ENCODE results near the gene DOK5. TPM values are rescaled to one million over a fixed set of nuclear protein-coding genes. Genes with fewer than 3 reads are reported as not detected.

Gene DOK5
- total RNA-seq, 2 experiments from 2014 or later = not detected

GRCh38 chr20:54633374-54634355, 158.3 kb downstream of the DOK5 start:
- ChIA-PET POLR2A (no interaction called here), CTCF (no interaction called here)
- ATAC-seq (ENCODE audit: poor library complexity) = no peak
- Histone ChIP-seq H3K9me3 (ENCODE audit: control insufficient read depth in 1 of 2, insufficient read depth in 1 of 2, low read length in 2 of 2) (no peaks in the 10 kb centered on the region), H3K27me3 (ENCODE audit: control insufficient read depth in 1 of 2, insufficient read depth in 2 of 2, low read length in 2 of 2) (no peaks in the 10 kb centered on the region), H3K4me1 (ENCODE audit: insufficient read depth, low read length) (no peaks in the 10 kb centered on the region), H3K4me3 (ENCODE audit: low read length) (no peak overlapping the region), H3K36me3 (ENCODE audit: insufficient read depth, low read length) (no peaks in the 10 kb centered on the region), H3K27ac (ENCODE audit: low read depth in 1 of 2, low read length in 2 of 2) (no peak overlapping the region)
- Mint-ChIP-seq H3K4me3 (no peak overlapping the region), H3K9me3 (no peaks in the 10 kb centered on the region), H3K27ac (no peak overlapping the region), H3K36me3 (ENCODE audit: low read depth) (no peaks in the 10 kb centered on the region), H3K27me3 (peaks cover 20% of the 10 kb centered on the region), H3K4me1 (ENCODE audit: low read depth) (no peaks in the 10 kb centered on the region)
- no peak for DNase-seq
- intact Hi-C loops (cut with DNase I, micrococcal nuclease) = no loop called here
- TF ChIP-seq, protein P1, sequence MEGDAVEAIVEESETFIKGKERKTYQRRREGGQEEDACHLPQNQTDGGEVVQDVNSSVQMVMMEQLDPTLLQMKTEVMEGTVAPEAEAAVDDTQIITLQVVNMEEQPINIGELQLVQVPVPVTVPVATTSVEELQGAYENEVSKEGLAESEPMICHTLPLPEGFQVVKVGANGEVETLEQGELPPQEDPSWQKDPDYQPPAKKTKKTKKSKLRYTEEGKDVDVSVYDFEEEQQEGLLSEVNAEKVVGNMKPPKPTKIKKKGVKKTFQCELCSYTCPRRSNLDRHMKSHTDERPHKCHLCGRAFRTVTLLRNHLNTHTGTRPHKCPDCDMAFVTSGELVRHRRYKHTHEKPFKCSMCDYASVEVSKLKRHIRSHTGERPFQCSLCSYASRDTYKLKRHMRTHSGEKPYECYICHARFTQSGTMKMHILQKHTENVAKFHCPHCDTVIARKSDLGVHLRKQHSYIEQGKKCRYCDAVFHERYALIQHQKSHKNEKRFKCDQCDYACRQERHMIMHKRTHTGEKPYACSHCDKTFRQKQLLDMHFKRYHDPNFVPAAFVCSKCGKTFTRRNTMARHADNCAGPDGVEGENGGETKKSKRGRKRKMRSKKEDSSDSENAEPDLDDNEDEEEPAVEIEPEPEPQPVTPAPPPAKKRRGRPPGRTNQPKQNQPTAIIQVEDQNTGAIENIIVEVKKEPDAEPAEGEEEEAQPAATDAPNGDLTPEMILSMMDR (IDR thresholded peaks at IDR 0.05) = no peak

GRCh38 chr20:54636575-54636974, 161.2 kb downstream of the DOK5 start:
- H3K27me3 Mint-ChIP-seq = peaks cover 25% of the 10 kb centered on the region
- no peak overlapping the region for H3K27ac Mint-ChIP-seq
- intact Hi-C loops (cut with DNase I, micrococcal nuclease) = no loop called here

GRCh38 chr20:54639941-54640340, 164.5 kb downstream of the DOK5 start:
- intact Hi-C loops (cut with DNase I, micrococcal nuclease) = no loop called here

More at GRCh38 chr20:54636575-54636974, 161.2 kb downstream of the DOK5 start:
- Mint-ChIP-seq H3K9me3 (no peaks in the 10 kb centered on the region), H3K4me3 (no peak overlapping the region), H3K4me1 (ENCODE audit: low read depth) (no peaks in the 10 kb centered on the region), H3K36me3 (ENCODE audit: low read depth) (no peaks in the 10 kb centered on the region)
- ChIA-PET CTCF (no interaction called here), POLR2A (no interaction called here)
- no peak for DNase-seq
- Histone ChIP-seq H3K27ac (ENCODE audit: low read depth in 1 of 2, low read length in 2 of 2) (no peak overlapping the region), H3K4me3 (ENCODE audit: low read length) (no peak overlapping the region), H3K9me3 (ENCODE audit: control insufficient read depth in 1 of 2, insufficient read depth in 1 of 2, low read length in 2 of 2) (no peaks in the 10 kb centered on the region), H3K4me1 (ENCODE audit: insufficient read depth, low read length) (no peaks in the 10 kb centered on the region), H3K27me3 (ENCODE audit: control insufficient read depth in 1 of 2, insufficient read depth in 2 of 2, low read length in 2 of 2) (no peaks in the 10 kb centered on the region), H3K36me3 (ENCODE audit: insufficient read depth, low read length) (no peaks in the 10 kb centered on the region)
- TF ChIP-seq, protein P1 (IDR thresholded peaks at IDR 0.05) = no peak
- no peak for ATAC-seq (ENCODE audit: poor library complexity)

More at GRCh38 chr20:54639941-54640340, 164.5 kb downstream of the DOK5 start:
- no peak overlapping the region for H3K27ac ChIP-seq (ENCODE audit: low read depth in 1 of 2, low read length in 2 of 2)
- H3K4me3 ChIP-seq (ENCODE audit: low read length) = no peak overlapping the region
- Mint-ChIP-seq H3K4me1 (ENCODE audit: low read depth) (no peaks in the 10 kb centered on the region), H3K27me3 (peaks cover 25% of the 10 kb centered on the region), H3K9me3 (no peaks in the 10 kb centered on the region), H3K4me3 (no peak overlapping the region), H3K27ac (no peak overlapping the region), H3K36me3 (ENCODE audit: low read depth) (no peaks in the 10 kb centered on the region)
- H3K4me1 ChIP-seq (ENCODE audit: insufficient read depth, low read length) = no peaks in the 10 kb centered on the region
- no peaks in the 10 kb centered on the region for H3K27me3 ChIP-seq (ENCODE audit: control insufficient read depth in 1 of 2, insufficient read depth in 2 of 2, low read length in 2 of 2)
- TF ChIP-seq, protein P1 (IDR thresholded peaks at IDR 0.05) = no peak
- H3K9me3 ChIP-seq (ENCODE audit: control insufficient read depth in 1 of 2, insufficient read depth in 1 of 2, low read length in 2 of 2) = no peaks in the 10 kb centered on the region
- no peaks in the 10 kb centered on the region for H3K36me3 ChIP-seq (ENCODE audit: insufficient read depth, low read length)
- ChIA-PET POLR2A (no interaction called here), CTCF (no interaction called here)
- DNase-seq (no peak), ATAC-seq (ENCODE audit: poor library complexity) (no peak)
